GM18907 (cell line): ENCODE data around the gene SKI.

Source experiments
- ATAC-seq: cut with Tn5 transposase; IDR thresholded peaks from one replicate; pipeline ENCODE4 v1.9.1; 2021; ENCODE audit warnings: mild to moderate bottlenecking, moderate library complexity; ENCODE audit not compliant: unreplicated experiment

SKI gene

GRCh38 chr1:2228157-2228594 lies at the start of gene SKI:
SKI (plus strand) TSS chr1:2228319; CDS start chr1:2228767, 448 bp downstream.
- ATAC-seq, result no peak

GRCh38 chr1:2178875-2179274 lies 49.2 kb upstream of the SKI start:
- ATAC-seq, result no peak

GRCh38 chr1:2179283-2180013 lies 48.7 kb upstream of the SKI start:
- no peak for ATAC-seq

- ATAC-seq, result no peak
Measured at GRCh38 chr1:2180297-2181245, 47.5 kb upstream of the SKI start.

GRCh38 chr1:2181271-2181670 lies 46.8 kb upstream of the SKI start:
- no peak for ATAC-seq

- ATAC-seq, result no peak
Measured at GRCh38 chr1:2181752-2182151, 46.4 kb upstream of the SKI start.

GRCh38 chr1:2182376-2182775 lies 45.7 kb upstream of the SKI start:
- ATAC-seq, result no peak

- ATAC-seq, result no peak
Measured at GRCh38 chr1:2183937-2184334, 44.2 kb upstream of the SKI start.

GRCh38 chr1:2184531-2184930 lies 43.6 kb upstream of the SKI start:
- ATAC-seq, result no peak

GRCh38 chr1:2184934-2185333 lies 43.2 kb upstream of the SKI start:
- ATAC-seq, result no peak

- ATAC-seq, result no peak
Measured at GRCh38 chr1:2185880-2186855, 42.0 kb upstream of the SKI start.

- no peak for ATAC-seq
Measured at GRCh38 chr1:2186901-2187300, 41.2 kb upstream of the SKI start.

- ATAC-seq, result no peak
Measured at GRCh38 chr1:2187619-2188018, 40.5 kb upstream of the SKI start.

GRCh38 chr1:2188336-2188735 lies 39.8 kb upstream of the SKI start:
- ATAC-seq, result no peak

GRCh38 chr1:2189459-2190425 lies 38.4 kb upstream of the SKI start:
- ATAC-seq, result peak; percentile 63

GRCh38 chr1:2190491-2190976 lies 37.6 kb upstream of the SKI start:
- no peak for ATAC-seq

GRCh38 chr1:2192031-2192995 lies 35.8 kb upstream of the SKI start:
- no peak for ATAC-seq
